ENCODE results near the gene TMED10.

Gene TMED10

DNA sequence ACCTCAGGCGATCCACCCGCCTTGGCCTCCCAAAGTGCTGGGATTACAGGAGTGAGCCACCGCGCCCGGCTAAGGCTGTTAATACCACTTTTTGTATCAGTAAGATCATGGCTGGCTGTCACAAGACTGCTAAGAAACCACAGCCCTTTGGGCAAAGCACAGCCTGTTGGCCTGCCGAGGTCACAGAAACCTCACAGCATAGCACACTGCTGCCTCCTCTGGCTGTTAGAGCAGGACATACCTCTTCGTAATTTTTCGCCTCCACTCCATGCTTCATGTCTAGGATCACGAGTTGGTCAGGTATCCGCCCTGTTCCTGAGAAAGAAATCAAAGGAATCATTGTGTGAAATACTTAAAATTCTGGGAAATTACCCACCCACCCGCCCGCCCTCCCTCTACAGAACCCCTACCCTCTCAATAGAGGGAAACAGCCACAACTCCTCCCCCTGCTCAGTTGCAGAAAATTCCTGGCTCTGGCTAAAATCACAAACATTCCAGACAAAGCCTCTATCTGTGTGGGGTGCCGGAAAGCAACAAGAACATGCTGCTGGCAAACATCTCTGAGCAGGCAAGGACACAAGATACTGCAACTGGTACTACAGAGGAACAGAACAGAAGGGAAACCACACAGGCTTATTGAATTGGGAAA is 28.9 kb downstream of the TMED10 start:
- no peak for TF ChIP-seq SIN3A (IDR thresholded peaks at IDR 0.05; ENCODE audit: borderline replicate concordance, insufficient read depth, low read length)
- TF ChIP-seq REST (IDR thresholded peaks at IDR 0.05; ENCODE audit: insufficient read depth in 1 of 2, low read depth in 2 of 2, low read length in 2 of 2): no peak
- no peak for TF ChIP-seq TAF1 (IDR thresholded peaks at IDR 0.05; ENCODE audit: borderline replicate concordance, insufficient read depth, low read length)
- no peak for TF ChIP-seq FOXP2 (optimal IDR thresholded peaks at IDR 0.05; ENCODE audit: borderline replicate concordance, extremely low read depth, extremely low read length, insufficient read depth)
- no peak for TF ChIP-seq POLR2AphosphoS5 (IDR thresholded peaks at IDR 0.05; ENCODE audit: low read depth, low read length)

DNA sequence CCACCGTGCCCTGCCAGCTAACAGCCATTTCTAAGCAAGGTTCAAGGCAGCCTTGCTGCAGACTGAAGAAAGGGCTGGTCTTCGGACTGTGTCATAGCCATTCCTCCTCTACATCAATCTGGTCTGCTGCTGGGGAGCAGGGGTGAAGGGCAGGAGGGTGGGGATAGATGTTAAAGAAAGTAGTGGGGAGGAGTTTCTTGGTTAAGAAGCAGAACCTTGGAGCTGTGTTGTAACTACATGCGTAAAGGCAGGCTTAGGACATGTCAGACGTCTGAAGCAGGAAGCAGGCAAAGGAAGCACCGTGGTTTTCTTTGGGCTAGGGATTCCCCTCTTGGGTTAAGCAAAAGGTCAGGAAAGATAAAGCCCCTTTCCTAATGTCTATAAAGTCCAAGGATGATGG is 31.5 kb downstream of the TMED10 start:
- TF ChIP-seq SIN3A (IDR thresholded peaks at IDR 0.05; ENCODE audit: borderline replicate concordance, insufficient read depth, low read length) (no peak), FOXP2 (optimal IDR thresholded peaks at IDR 0.05; ENCODE audit: borderline replicate concordance, extremely low read depth, extremely low read length, insufficient read depth) (no peak), TAF1 (IDR thresholded peaks at IDR 0.05; ENCODE audit: borderline replicate concordance, insufficient read depth, low read length) (no peak), POLR2AphosphoS5 (IDR thresholded peaks at IDR 0.05; ENCODE audit: low read depth, low read length) (no peak), REST (IDR thresholded peaks at IDR 0.05; ENCODE audit: insufficient read depth in 1 of 2, low read depth in 2 of 2, low read length in 2 of 2) (no peak)

GRCh38 chr14:75143761-75144527 is 32.5 kb downstream of the TMED10 start:
- TF ChIP-seq TAF1 (IDR thresholded peaks at IDR 0.05; ENCODE audit: borderline replicate concordance, insufficient read depth, low read length) (no peak), SIN3A (IDR thresholded peaks at IDR 0.05; ENCODE audit: borderline replicate concordance, insufficient read depth, low read length) (no peak), POLR2AphosphoS5 (IDR thresholded peaks at IDR 0.05; ENCODE audit: low read depth, low read length) (no peak), FOXP2 (optimal IDR thresholded peaks at IDR 0.05; ENCODE audit: borderline replicate concordance, extremely low read depth, extremely low read length, insufficient read depth) (no peak), REST (IDR thresholded peaks at IDR 0.05; ENCODE audit: insufficient read depth in 1 of 2, low read depth in 2 of 2, low read length in 2 of 2) (no peak)

GRCh38 chr14:75142494-75142893 is 33.9 kb downstream of the TMED10 start:
- TF ChIP-seq FOXP2 (optimal IDR thresholded peaks at IDR 0.05; ENCODE audit: borderline replicate concordance, extremely low read depth, extremely low read length, insufficient read depth) (no peak), REST (IDR thresholded peaks at IDR 0.05; ENCODE audit: insufficient read depth in 1 of 2, low read depth in 2 of 2, low read length in 2 of 2) (no peak), TAF1 (IDR thresholded peaks at IDR 0.05; ENCODE audit: borderline replicate concordance, insufficient read depth, low read length) (no peak), SIN3A (IDR thresholded peaks at IDR 0.05; ENCODE audit: borderline replicate concordance, insufficient read depth, low read length) (no peak), POLR2AphosphoS5 (IDR thresholded peaks at IDR 0.05; ENCODE audit: low read depth, low read length) (no peak)
